HepG2 (cell line): ENCODE results near the gene ZDHHC24. TPM values are rescaled to one million over a fixed set of nuclear protein-coding genes. Genes with fewer than 3 reads are reported as not detected.

Experiments
- CBX1 ChIP-seq: IDR thresholded peaks from one replicate; pipeline ENCODE4 v1.6.1; 2016; ENCODE audit warnings: antibody characterized with exemption, low read depth
- CEBPB ChIP-seq: IDR thresholded peaks from 2 replicates; pipeline ENCODE4 v1.6.1; 2011; ENCODE audit warnings: low read depth, low read length, improper control_type of control experiment, borderline replicate concordance
- CREB1 ChIP-seq, 2 experiments: fragments of 450-650 bp in 1 of 2; IDR thresholded peaks; 2 replicates each; pipeline ENCODE4 v1.6.1; 2016 to 2017; ENCODE audit warnings: control low read depth in 1 of 2, mild to moderate bottlenecking in 1 of 2, missing compliant biosample characterization in 1 of 2, missing genetic modification characterization in 1 of 2
- CSRNP1 ChIP-seq: sonication (generic); formaldehyde crosslinking; IDR thresholded peaks from 2 replicates; pipeline ENCODE4 v1.8.1; 2023; ENCODE audit warnings: mild to moderate bottlenecking, missing genetic modification reagents
- DPF2 ChIP-seq: sonication (generic); formaldehyde crosslinking; IDR thresholded peaks from 2 replicates; pipeline ENCODE4 v1.4.0; 2020; ENCODE audit warnings: mild to moderate bottlenecking, low read depth, missing genetic modification reagents, borderline replicate concordance
- ELK4 ChIP-seq: sonication (generic); formaldehyde crosslinking; IDR thresholded peaks from 2 replicates; pipeline ENCODE4 v1.9.0; 2021; ENCODE audit warnings: missing genetic modification reagents, borderline replicate concordance
- FOXC1 ChIP-seq: sonication (generic); formaldehyde crosslinking; IDR thresholded peaks from 2 replicates; pipeline ENCODE4 v1.8.0; 2022; ENCODE audit warnings: mild to moderate bottlenecking, missing genetic modification reagents, borderline replicate concordance
- FOXK1 ChIP-seq: sonication (generic); formaldehyde crosslinking; IDR thresholded peaks from 2 replicates; pipeline ENCODE4 v1.4.0; 2020; ENCODE audit warnings: low read depth, missing genetic modification reagents, borderline replicate concordance
- HCFC1 ChIP-seq: fragments of 150-350 bp; IDR thresholded peaks from 2 replicates; pipeline ENCODE4 v1.6.1; 2014; ENCODE audit warnings: low read depth, low read length
- MEIS2 ChIP-seq: sonication (generic); formaldehyde crosslinking; IDR thresholded peaks from 2 replicates; pipeline ENCODE4 v1.9.0; 2021; ENCODE audit warnings: mild to moderate bottlenecking, missing genetic modification reagents
- MXD3 ChIP-seq: IDR thresholded peaks from 2 replicates; pipeline ENCODE4 v1.6.1; 2016; ENCODE audit warnings: mild to moderate bottlenecking, missing biosample characterization, missing genetic modification reagents
- MYPOP ChIP-seq: sonication (generic); formaldehyde crosslinking; IDR thresholded peaks from 2 replicates; pipeline ENCODE4 v1.8.1; 2023; ENCODE audit warnings: mild to moderate bottlenecking, moderate library complexity, missing genetic modification reagents
- PAF1 ChIP-seq: IDR thresholded peaks from 2 replicates; pipeline ENCODE4 v1.6.1; 2016; ENCODE audit warnings: missing genetic modification reagents, missing compliant biosample characterization
- TRIM24 ChIP-seq: sonication (generic); formaldehyde crosslinking; IDR thresholded peaks from 2 replicates; pipeline ENCODE4 v1.8.0; 2022; ENCODE audit warnings: mild to moderate bottlenecking, missing genetic modification reagents
- ZNF101 ChIP-seq: sonication (generic); formaldehyde crosslinking; IDR thresholded peaks from 2 replicates; pipeline ENCODE4 v1.4.0; 2020; ENCODE audit warnings: mild to moderate bottlenecking, low read depth, missing genetic modification reagents, borderline replicate concordance
- ZNF331 ChIP-seq: sonication (generic); formaldehyde crosslinking; IDR thresholded peaks from 2 replicates; pipeline ENCODE4 v1.4.0; 2020; ENCODE audit warnings: missing genetic modification reagents
- polyA plus RNA-seq, 8 experiments: library from polyadenylated mRNA; depleted of rRNA in 3 of 8; stranded (reverse) in 7 of 8; unstranded in 1 of 8; fragments of >200 nt; fragmentation: Illumina TruSeq in 4 of 8; extraction: Trizol in 4 of 8; gene quantifications; 2 replicates each; pipeline versions ENCODE4 v1.2.1 to v1.2.3, GENCODE V29; 2011 to 2016; ENCODE audit warnings: low read depth in 4 of 8, missing spikeins in 1 of 8, mixed read lengths in 1 of 8; ENCODE audit not compliant: insufficient read depth in 1 of 8
- total RNA-seq, 5 experiments: library from RNA; depleted of rRNA; stranded (reverse); fragments of >200 nt; fragmentation: Illumina TruSeq; extraction: Trizol; gene quantifications; 2 replicates each; pipeline ENCODE4 v1.2.3, GENCODE V29; 2016; ENCODE audit warnings: low read depth in 1 of 5
- TF ChIP-seq, protein P1 (sequence below): sonication (generic); formaldehyde crosslinking; IDR thresholded peaks from 2 replicates; pipeline ENCODE4 v1.5.1; 2020; ENCODE audit warnings: missing genetic modification reagents, mild to moderate bottlenecking, borderline replicate concordance

The ZDHHC24 gene
- total and polyA plus RNA-seq, 2 of the 13 experiments (the other 11 are each of a cell fraction or from before 2014, with no cell fraction given), result 4.3 TPM

GRCh38 chr11:66480117-66480938, 65.5 kb downstream of the ZDHHC24 start, which contains the start of gene DPP3 (continued):
- peak; percentile 81; the same call in 1 of the 2 replicates for TF ChIP-seq CSRNP1
- TF ChIP-seq HCFC1, result no peak
- TF ChIP-seq ZNF331 (CRISPR knock-in tag), result peak; percentile 42; the same call in 1 of the 2 replicates
- no peak for TF ChIP-seq TRIM24 (CRISPR knock-in tag)
- no peak for TF ChIP-seq PAF1 (CRISPR knock-in tag)
- TF ChIP-seq CEBPB, result no peak
- TF ChIP-seq, protein P1, sequence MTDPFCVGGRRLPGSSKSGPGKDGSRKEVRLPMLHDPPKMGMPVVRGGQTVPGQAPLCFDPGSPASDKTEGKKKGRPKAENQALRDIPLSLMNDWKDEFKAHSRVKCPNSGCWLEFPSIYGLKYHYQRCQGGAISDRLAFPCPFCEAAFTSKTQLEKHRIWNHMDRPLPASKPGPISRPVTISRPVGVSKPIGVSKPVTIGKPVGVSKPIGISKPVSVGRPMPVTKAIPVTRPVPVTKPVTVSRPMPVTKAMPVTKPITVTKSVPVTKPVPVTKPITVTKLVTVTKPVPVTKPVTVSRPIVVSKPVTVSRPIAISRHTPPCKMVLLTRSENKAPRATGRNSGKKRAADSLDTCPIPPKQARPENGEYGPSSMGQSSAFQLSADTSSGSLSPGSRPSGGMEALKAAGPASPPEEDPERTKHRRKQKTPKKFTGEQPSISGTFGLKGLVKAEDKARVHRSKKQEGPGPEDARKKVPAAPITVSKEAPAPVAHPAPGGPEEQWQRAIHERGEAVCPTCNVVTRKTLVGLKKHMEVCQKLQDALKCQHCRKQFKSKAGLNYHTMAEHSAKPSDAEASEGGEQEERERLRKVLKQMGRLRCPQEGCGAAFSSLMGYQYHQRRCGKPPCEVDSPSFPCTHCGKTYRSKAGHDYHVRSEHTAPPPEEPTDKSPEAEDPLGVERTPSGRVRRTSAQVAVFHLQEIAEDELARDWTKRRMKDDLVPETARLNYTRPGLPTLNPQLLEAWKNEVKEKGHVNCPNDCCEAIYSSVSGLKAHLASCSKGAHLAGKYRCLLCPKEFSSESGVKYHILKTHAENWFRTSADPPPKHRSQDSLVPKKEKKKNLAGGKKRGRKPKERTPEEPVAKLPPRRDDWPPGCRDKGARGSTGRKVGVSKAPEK (CRISPR knock-in tag), result no peak
- TF ChIP-seq DPF2 (CRISPR knock-in tag), result no peak
- TF ChIP-seq MEIS2 (CRISPR knock-in tag), result peak; percentile 39; the same call in 1 of the 2 replicates
- TF ChIP-seq ELK4 (CRISPR knock-in tag), result no peak
- 0 out of 2 replicates have a peak, but pooled peaks have one; percentile 68 for TF ChIP-seq ZNF101 (CRISPR knock-in tag)
- TF ChIP-seq FOXK1, result peak; percentile 30; the same call in 1 of the 2 replicates
- TF ChIP-seq CREB1 (IDR thresholded peaks at IDR 0.05), result peak; percentile 81
- peak; percentile 26; the same call in 1 of the 2 replicates for TF ChIP-seq CREB1 (CRISPR knock-in tag; IDR thresholded peaks at IDR 0.05)
- TF ChIP-seq MXD3 (CRISPR knock-in tag), result peak; percentile 79; the same call in 1 of the 2 replicates
- peak; percentile 56; the same call in 1 of the 2 replicates for TF ChIP-seq FOXC1 (CRISPR knock-in tag)
- no peak for TF ChIP-seq CBX1
- TF ChIP-seq MYPOP, result peak; percentile 91
